Smooth muscle cell (in vitro differentiated cells): Measurements from ENCODE around the gene ZNF362. TPM values are rescaled to one million over a fixed set of nuclear protein-coding genes. Genes with fewer than 3 reads are reported as not detected.

ENCODE experiments used
- DNase-seq: peaks from one replicate; lab custom pipeline; 2025; ENCODE audit not compliant: unreplicated experiment; lab: John Stamatoyannopoulos, UW
- H2AFZ ChIP-seq: fragments of 200-600 bp; sonication (generic); 2 replicates; pipeline ENCODE4 v1.6.0; 2016; ENCODE audit warnings: antibody characterized with exemption, low read depth, mild to moderate bottlenecking
- H3F3A ChIP-seq: fragments of 200-600 bp; sonication (generic); 2 replicates; pipeline ENCODE4 v1.6.0; 2017; ENCODE audit warnings: antibody characterized with exemption, low read depth
- H3K27ac ChIP-seq: fragments of 200-600 bp; sonication (generic); 2 replicates; pipeline ENCODE4 v1.5.1; 2016; ENCODE audit warnings: low read depth, mild to moderate bottlenecking
- H3K27me3 ChIP-seq: fragments of 200-600 bp; sonication (generic); 2 replicates; pipeline ENCODE4 v1.6.1; 2016; ENCODE audit warnings: low read depth, mild to moderate bottlenecking
- H3K36me3 ChIP-seq: fragments of 200-600 bp; sonication (generic); 2 replicates; pipeline ENCODE4 v1.5.1; 2016; ENCODE audit warnings: low read depth
- H3K4me1 ChIP-seq: fragments of 200-600 bp; sonication (generic); 2 replicates; pipeline ENCODE4 v1.5.1; 2016; ENCODE audit warnings: low read depth
- H3K4me2 ChIP-seq: fragments of 200-600 bp; sonication (generic); 2 replicates; pipeline ENCODE4 v1.6.0; 2016; ENCODE audit warnings: mild to moderate bottlenecking
- H3K4me3 ChIP-seq: fragments of 200-600 bp; sonication (generic); 2 replicates; pipeline ENCODE4 v1.5.1; 2016; ENCODE audit warnings: mild to moderate bottlenecking
- H3K79me2 ChIP-seq: fragments of 200-600 bp; sonication (generic); 2 replicates; pipeline ENCODE4 v1.6.0; 2016; ENCODE audit warnings: low read depth, mild to moderate bottlenecking
- H3K9ac ChIP-seq: fragments of 200-600 bp; sonication (generic); 2 replicates; pipeline ENCODE4 v1.6.0; 2016; ENCODE audit warnings: low read depth
- H3K9me3 ChIP-seq: fragments of 200-600 bp; sonication (generic); replicated peaks from 2 replicates; pipeline ENCODE4 v1.5.1; 2016; ENCODE audit warnings: low read depth
- H4K20me1 ChIP-seq: fragments of 200-600 bp; sonication (generic); 2 replicates; pipeline ENCODE4 v1.6.0; 2016; ENCODE audit warnings: low read depth
- WGBS: methylation state at CpG from one replicate; pipeline ENCODE4 v1.1.7; 2016; ENCODE audit warnings: low lambda C conversion rate; 5-methylcytosine and 5-hydroxymethylcytosine counted together
- polyA plus RNA-seq: library from polyadenylated mRNA; unstranded; fragments of >200 nt; fragmentation: Nextera tagmentation; extraction: Ambion mirVana; gene quantifications from 2 replicates; pipeline ENCODE4 v1.2.1, GENCODE V29; 2016
- total RNA-seq: library from RNA; depleted of rRNA; stranded (reverse); fragments of >200 nt; gene quantifications from 2 replicates; pipeline ENCODE4 v1.2.3, GENCODE V29; 2014
- TF ChIP-seq, protein P1 (sequence below): fragments of 200-600 bp; sonication (generic); IDR thresholded peaks from 2 replicates; pipeline ENCODE4 v1.5.1; 2017; ENCODE audit warnings: borderline replicate concordance, mild to moderate bottlenecking, antibody characterized with exemption; ENCODE audit not compliant: insufficient read depth, poor library complexity, severe bottlenecking

Gene ZNF362
- total and polyA plus RNA-seq, 2 experiments from 2014 or later: 30.0 to 38.2 TPM

DNA sequence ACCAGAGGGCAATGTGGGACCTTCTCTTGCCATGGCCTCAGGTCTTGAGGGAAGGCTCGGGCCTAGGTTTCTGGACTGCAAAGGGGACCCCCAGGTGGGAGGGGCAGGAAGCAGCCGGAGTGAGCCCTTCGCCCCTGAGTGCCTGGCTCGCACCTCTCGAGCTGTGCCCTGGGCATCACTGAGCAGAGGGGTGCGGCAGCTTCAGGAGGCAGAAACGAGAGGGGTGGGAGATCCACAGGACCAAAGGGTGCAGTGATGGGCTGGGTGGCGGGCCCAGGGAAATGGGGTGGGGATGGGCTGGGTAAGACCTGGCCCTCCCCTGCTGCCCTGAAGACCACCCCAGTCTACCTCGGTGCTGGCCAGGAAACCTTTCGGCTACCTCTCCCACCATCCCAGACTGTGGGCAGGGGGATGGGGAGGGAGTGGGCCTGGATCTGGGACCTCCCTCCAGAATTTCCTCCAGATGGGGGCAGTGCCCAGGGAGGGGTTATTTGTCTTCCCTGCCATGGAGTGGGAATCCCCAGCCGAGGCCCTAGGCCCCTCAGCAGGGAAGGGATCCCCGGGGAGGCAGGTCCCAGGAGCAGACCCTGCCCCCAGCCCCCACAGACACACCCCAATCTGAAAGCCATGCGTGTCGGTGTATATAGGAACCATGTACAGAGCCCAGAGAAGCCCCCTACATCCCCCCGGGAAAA lies 43.3 kb downstream of the ZNF362 start:
- no peak overlapping the region for H3K9ac ChIP-seq
- H3K36me3 ChIP-seq: no peaks in the 10 kb centered on the region
- no peaks in the 10 kb centered on the region for H3K27me3 ChIP-seq
- no peak overlapping the region for H3K4me3 ChIP-seq
- TF ChIP-seq, protein P1, sequence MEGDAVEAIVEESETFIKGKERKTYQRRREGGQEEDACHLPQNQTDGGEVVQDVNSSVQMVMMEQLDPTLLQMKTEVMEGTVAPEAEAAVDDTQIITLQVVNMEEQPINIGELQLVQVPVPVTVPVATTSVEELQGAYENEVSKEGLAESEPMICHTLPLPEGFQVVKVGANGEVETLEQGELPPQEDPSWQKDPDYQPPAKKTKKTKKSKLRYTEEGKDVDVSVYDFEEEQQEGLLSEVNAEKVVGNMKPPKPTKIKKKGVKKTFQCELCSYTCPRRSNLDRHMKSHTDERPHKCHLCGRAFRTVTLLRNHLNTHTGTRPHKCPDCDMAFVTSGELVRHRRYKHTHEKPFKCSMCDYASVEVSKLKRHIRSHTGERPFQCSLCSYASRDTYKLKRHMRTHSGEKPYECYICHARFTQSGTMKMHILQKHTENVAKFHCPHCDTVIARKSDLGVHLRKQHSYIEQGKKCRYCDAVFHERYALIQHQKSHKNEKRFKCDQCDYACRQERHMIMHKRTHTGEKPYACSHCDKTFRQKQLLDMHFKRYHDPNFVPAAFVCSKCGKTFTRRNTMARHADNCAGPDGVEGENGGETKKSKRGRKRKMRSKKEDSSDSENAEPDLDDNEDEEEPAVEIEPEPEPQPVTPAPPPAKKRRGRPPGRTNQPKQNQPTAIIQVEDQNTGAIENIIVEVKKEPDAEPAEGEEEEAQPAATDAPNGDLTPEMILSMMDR: no peak
- H4K20me1 ChIP-seq: peaks cover 11% of the 10 kb centered on the region
- no peak overlapping the region for H3K4me2 ChIP-seq
- H3K27ac ChIP-seq: no peak overlapping the region
- no peak for DNase-seq
- H3K79me2 ChIP-seq: no peaks in the 10 kb centered on the region
- no peaks in the 10 kb centered on the region for H3K4me1 ChIP-seq
- H3F3A ChIP-seq: no peaks in the 10 kb centered on the region
- 98% methylated on average over 15 of the region's 15 CpGs for WGBS
- H3K9me3 ChIP-seq: no peaks in the 10 kb centered on the region
- no peak overlapping the region for H2AFZ ChIP-seq

DNA sequence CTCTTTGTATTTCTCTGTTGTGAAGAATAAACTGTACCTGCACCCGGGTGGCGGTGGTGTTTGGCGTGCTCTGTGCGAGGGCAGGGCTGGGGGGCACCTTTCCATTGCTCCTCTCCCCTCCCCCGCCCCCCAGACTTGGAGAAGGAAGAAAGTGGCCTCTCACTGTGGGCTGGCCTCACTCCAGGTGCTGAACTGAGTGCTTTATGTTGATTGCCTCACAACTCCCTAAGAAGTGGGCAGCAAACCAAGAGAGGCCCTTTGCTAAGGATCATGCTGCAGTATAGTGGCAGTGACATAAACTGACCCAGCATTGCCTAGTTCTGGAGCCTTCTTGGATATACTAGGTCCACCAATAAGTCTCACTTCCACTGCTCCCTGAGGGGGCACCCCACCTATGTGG lies 44.4 kb downstream of the ZNF362 start:
- no peak overlapping the region for H2AFZ ChIP-seq
- peaks cover 7% of the 10 kb centered on the region for H4K20me1 ChIP-seq

DNA sequence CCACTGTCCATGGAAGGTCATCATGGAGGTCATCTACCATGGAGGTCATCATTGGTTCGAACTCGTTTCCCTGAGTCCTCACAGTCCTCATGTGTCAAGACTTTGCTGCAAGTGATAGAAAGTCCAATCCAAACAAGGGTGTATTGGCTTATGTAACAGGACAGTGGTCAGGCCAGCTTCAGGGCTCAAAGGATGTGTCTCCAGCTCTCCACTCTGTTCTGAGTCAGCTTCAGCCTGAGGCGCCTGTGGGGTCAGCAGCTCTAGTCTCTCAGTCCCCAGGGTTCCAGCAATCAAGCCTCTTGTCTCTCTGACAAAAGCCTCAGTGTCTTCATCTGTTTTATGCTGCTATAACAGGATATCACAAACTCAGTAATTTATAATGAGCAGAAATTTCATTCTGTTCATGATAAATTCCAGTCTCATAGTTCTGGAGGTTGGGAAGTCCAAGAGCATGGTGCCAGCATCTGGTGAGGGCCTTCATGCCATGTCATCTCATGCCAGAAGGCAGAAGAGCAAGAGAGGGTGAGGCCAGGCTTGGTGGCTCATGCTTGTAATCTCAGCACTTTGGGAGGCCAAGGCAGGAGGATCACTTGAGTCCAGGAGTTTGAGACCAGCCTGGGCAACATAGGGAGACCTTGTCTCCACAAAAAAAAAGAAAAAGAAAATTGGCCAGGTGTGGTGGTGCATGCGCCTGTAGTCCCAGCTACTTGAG lies 45.1 kb downstream of the ZNF362 start:
- DNase-seq: no peak
- no peaks in the 10 kb centered on the region for H4K20me1 ChIP-seq
- H3K27me3 ChIP-seq: peaks cover 2% of the 10 kb centered on the region
- no peak overlapping the region for H2AFZ ChIP-seq
- H3K4me2 ChIP-seq: no peak overlapping the region
- no peaks in the 10 kb centered on the region for H3F3A ChIP-seq
- H3K9ac ChIP-seq: no peak overlapping the region
- TF ChIP-seq, protein P1: no peak
- H3K36me3 ChIP-seq: no peaks in the 10 kb centered on the region
- no peak overlapping the region for H3K27ac ChIP-seq
- H3K4me1 ChIP-seq: no peaks in the 10 kb centered on the region
- H3K79me2 ChIP-seq: no peaks in the 10 kb centered on the region
- H3K4me3 ChIP-seq: no peak overlapping the region
- no peaks in the 10 kb centered on the region for H3K9me3 ChIP-seq
- WGBS: 91% methylated on average over 4 of the region's 4 CpGs

More for the DNA sequence above, 44.4 kb downstream of the ZNF362 start:
- Histone ChIP-seq H3K4me2 (no peak overlapping the region), H3K36me3 (no peaks in the 10 kb centered on the region), H3K27ac (no peak overlapping the region), H3K9ac (no peak overlapping the region), H3K4me1 (no peaks in the 10 kb centered on the region), H3K27me3 (no peaks in the 10 kb centered on the region), H3K79me2 (no peaks in the 10 kb centered on the region), H3K4me3 (no peak overlapping the region), H3F3A (no peaks in the 10 kb centered on the region), H3K9me3 (no peaks in the 10 kb centered on the region)
- TF ChIP-seq, protein P1: no peak
- DNase-seq: no peak
- WGBS: 96% methylated on average over 5 of the region's 5 CpGs
